OCI-LY7 (cell line): ENCODE data around the gene RAD50. TPM values are rescaled to one million over a fixed set of nuclear protein-coding genes. Genes with fewer than 3 reads are reported as not detected.

Experiments
- BruUV-seq: library from RNA; stranded (reverse); fragments of 400-500 nt; replicated peaks from 2 replicates; lab custom pipeline; 2021; lab: Mats Ljungman, UMichigan
- CTCF ChIA-PET: fragments of 300-600 bp; sonication (Branson Sonifier 250); formaldehyde crosslinking; loops from one replicate; lab custom pipeline; 2022; ENCODE audit warnings: antibody characterized with exemption; ENCODE audit not compliant: unreplicated experiment; lab: Charles Lee
- POLR2A ChIA-PET: fragments of 300-600 bp; sonication (Branson Sonifier 250); formaldehyde crosslinking; loops from one replicate; lab custom pipeline; 2022; ENCODE audit warnings: antibody characterized with exemption; lab: Charles Lee
- DNase-seq: peaks from one replicate; pipeline ENCODE4 v3.0.0-alpha.2; 2015; ENCODE audit warnings: low spot score
- H2AFZ ChIP-seq: fragments of 200-600 bp; sonication (generic), shearing (Covaris generic); 2 replicates; pipeline ENCODE4 v1.6.1; 2014; ENCODE audit warnings: mild to moderate bottlenecking, antibody characterized with exemption, low read length, moderate library complexity
- H3K27ac ChIP-seq: fragments of 200-600 bp; sonication (generic); 2 replicates; pipeline ENCODE4 v1.5.1; 2014; ENCODE audit warnings: mixed run types, low read depth, mild to moderate bottlenecking, moderate library complexity, low read length, inconsistent platforms; ENCODE audit not compliant: poor library complexity, severe bottlenecking
- H3K36me3 ChIP-seq: fragments of 200-600 bp; sonication (generic); 2 replicates; pipeline ENCODE4 v1.6.1; 2014; ENCODE audit warnings: mild to moderate bottlenecking, antibody characterized with exemption, low read length, moderate library complexity, mixed read lengths; ENCODE audit not compliant: insufficient read depth
- H3K4me1 ChIP-seq: fragments of 200-600 bp; sonication (generic); 2 replicates; pipeline ENCODE4 v1.5.1; 2014; ENCODE audit warnings: mild to moderate bottlenecking, low read length; ENCODE audit not compliant: insufficient read depth, poor library complexity, severe bottlenecking
- H3K4me2 ChIP-seq: fragments of 200-600 bp; sonication (generic); 2 replicates; pipeline ENCODE4 v1.6.1; 2014; ENCODE audit warnings: mild to moderate bottlenecking, low read length
- H3K4me3 ChIP-seq: fragments of 200-600 bp; sonication (generic); 2 replicates; pipeline ENCODE4 v1.5.1; 2014; ENCODE audit warnings: mild to moderate bottlenecking, low read depth, low read length; ENCODE audit not compliant: poor library complexity, severe bottlenecking
- H3K79me2 ChIP-seq: fragments of 200-600 bp; sonication (generic); 2 replicates; pipeline ENCODE4 v1.6.1; 2016; ENCODE audit warnings: low read depth, mild to moderate bottlenecking, low read length, moderate library complexity, mixed read lengths; ENCODE audit not compliant: insufficient read depth
- H3K9me2 ChIP-seq: fragments of 200-600 bp; sonication (generic); 2 replicates; pipeline ENCODE4 v1.6.1; 2016; ENCODE audit warnings: mild to moderate bottlenecking, low read length, mixed read lengths; ENCODE audit not compliant: insufficient read depth
- H3K9me3 ChIP-seq: fragments of 200-600 bp; sonication (generic); 2 replicates; pipeline ENCODE4 v1.6.1; 2014; ENCODE audit warnings: mild to moderate bottlenecking, mixed run types, low read length, mixed read lengths
- H4K20me1 ChIP-seq: fragments of 200-600 bp; sonication (generic); 2 replicates; pipeline ENCODE4 v1.6.1; 2014; ENCODE audit warnings: mild to moderate bottlenecking, antibody characterized with exemption, low read length, moderate library complexity, mixed read lengths; ENCODE audit not compliant: insufficient read depth
- EZH2phosphoT487 ChIP-seq: fragments of 200-600 bp; sonication (generic); IDR thresholded peaks from 2 replicates; pipeline ENCODE4 v1.6.1; 2018; ENCODE audit warnings: low read depth, borderline replicate concordance, mild to moderate bottlenecking, mixed run types, antibody characterized with exemption, low read length, moderate library complexity, mixed read lengths
- intact Hi-C: fragments of 100-400 bp; cut with micrococcal nuclease; formaldehyde crosslinking; loops from one replicate; pipeline ENCODE4 v1.10.0; 2022; ENCODE audit not compliant: unreplicated experiment
- total RNA-seq, 2 experiments: library from RNA; depleted of rRNA in 1 of 2; stranded (reverse); fragments of >200 nt in 1 of 2; shearing (Covaris generic) in 1 of 2; gene quantifications; 2 replicates each; pipeline ENCODE4 v1.2.3, GENCODE V29; 2014 to 2022
- TF ChIP-seq, protein P1 (sequence below): fragments of 200-600 bp; sonication (generic); conservative IDR thresholded peaks from 2 replicates; pipeline ENCODE4 v1.5.1; 2014; ENCODE audit warnings: mild to moderate bottlenecking, antibody characterized with exemption, low read length, moderate library complexity, mixed read lengths

Gene RAD50
- total RNA-seq, 2 experiments from 2014 or later: 24.0 to 59.8 TPM

DNA sequence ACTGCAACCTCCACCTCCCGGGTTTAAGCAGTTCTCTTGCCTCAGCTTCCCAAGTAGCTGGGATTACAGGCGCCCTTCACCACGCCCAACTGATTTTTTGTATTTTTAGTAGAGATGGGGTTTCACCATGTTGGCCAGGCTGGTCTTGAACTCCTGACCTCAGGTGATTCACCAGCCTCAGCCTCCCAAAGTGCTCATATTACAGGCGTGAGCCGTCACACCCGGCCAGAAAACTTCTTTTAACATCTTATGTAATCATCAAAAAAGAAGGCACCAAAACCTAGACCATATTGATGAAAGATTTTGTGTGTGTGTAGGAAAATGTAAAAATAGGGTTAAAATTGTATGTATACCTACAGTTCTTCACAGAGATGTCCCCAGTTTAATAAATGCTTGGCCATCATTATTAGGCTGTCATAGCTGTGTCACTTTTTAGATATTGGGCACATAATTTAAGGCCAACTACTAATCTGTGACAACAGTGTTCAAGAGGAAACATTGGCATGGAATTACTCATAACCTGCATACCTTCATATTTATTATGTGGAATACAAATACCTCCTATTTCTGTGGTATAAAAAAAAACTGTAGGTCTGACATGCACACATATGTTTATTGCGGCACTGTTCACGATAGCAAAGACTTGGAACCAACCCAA is 44.4 kb downstream of the RAD50 start:
- CTCF ChIA-PET: no interaction called here
- H3K9me2 ChIP-seq: no peaks in the 10 kb centered on the region
- H2AFZ ChIP-seq: no peak overlapping the region
- BruUV-seq: no TSS peak
- TF ChIP-seq, protein P1, sequence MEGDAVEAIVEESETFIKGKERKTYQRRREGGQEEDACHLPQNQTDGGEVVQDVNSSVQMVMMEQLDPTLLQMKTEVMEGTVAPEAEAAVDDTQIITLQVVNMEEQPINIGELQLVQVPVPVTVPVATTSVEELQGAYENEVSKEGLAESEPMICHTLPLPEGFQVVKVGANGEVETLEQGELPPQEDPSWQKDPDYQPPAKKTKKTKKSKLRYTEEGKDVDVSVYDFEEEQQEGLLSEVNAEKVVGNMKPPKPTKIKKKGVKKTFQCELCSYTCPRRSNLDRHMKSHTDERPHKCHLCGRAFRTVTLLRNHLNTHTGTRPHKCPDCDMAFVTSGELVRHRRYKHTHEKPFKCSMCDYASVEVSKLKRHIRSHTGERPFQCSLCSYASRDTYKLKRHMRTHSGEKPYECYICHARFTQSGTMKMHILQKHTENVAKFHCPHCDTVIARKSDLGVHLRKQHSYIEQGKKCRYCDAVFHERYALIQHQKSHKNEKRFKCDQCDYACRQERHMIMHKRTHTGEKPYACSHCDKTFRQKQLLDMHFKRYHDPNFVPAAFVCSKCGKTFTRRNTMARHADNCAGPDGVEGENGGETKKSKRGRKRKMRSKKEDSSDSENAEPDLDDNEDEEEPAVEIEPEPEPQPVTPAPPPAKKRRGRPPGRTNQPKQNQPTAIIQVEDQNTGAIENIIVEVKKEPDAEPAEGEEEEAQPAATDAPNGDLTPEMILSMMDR: no peak
- TF ChIP-seq EZH2phosphoT487: no peak
- no peak overlapping the region for H3K27ac ChIP-seq
- no peak for DNase-seq
- H3K36me3 ChIP-seq: peaks cover 88% of the 10 kb centered on the region
- H3K79me2 ChIP-seq: no peaks in the 10 kb centered on the region
- intact Hi-C loops: no loop called here
- POLR2A ChIA-PET: no interaction called here
- H3K9me3 ChIP-seq: no peaks in the 10 kb centered on the region
- no peaks in the 10 kb centered on the region for H4K20me1 ChIP-seq
- no peak overlapping the region for H3K4me2 ChIP-seq
- H3K4me1 ChIP-seq: no peaks in the 10 kb centered on the region
- H3K4me3 ChIP-seq: no peak overlapping the region

DNA sequence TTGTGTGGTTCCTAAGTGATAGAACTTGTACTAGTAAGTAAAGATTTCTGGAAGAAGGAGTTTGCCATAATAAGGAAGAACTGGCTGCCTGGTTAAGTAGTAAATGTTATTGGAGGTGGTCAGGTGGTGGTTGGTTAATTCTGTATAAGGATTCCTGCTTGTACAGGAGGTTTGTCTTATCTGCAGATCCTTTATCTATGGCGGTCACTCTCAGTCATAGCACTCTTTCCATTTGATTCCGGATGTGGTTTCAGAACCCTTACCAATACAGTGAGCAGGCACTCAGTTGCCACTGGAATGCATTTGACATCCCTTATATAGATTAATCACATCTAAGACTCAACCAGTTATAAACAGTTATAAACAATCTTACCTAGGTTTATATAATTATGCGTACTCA is 50.3 kb downstream of the RAD50 start:
- Histone ChIP-seq H3K4me1 (no peaks in the 10 kb centered on the region), H3K4me3 (no peak overlapping the region), H3K9me3 (no peaks in the 10 kb centered on the region), H3K27ac (no peak overlapping the region), H3K4me2 (no peak overlapping the region), H3K36me3 (peaks cover 88% of the 10 kb centered on the region), H3K9me2 (no peaks in the 10 kb centered on the region), H4K20me1 (no peaks in the 10 kb centered on the region), H2AFZ (no peak overlapping the region), H3K79me2 (no peaks in the 10 kb centered on the region)
- ChIA-PET CTCF (no interaction called here), POLR2A (interaction anchor here (0.9 to 1.2 kb wide), 2 partner anchors 10 to 31 kb away, joined by 3 to 4 read pairs; no protein-coding TSS in a partner anchor)
- intact Hi-C loops: no loop called here
- no TSS peak for BruUV-seq
- DNase-seq: no peak
- TF ChIP-seq, protein P1: no peak
- TF ChIP-seq EZH2phosphoT487: no peak

DNA sequence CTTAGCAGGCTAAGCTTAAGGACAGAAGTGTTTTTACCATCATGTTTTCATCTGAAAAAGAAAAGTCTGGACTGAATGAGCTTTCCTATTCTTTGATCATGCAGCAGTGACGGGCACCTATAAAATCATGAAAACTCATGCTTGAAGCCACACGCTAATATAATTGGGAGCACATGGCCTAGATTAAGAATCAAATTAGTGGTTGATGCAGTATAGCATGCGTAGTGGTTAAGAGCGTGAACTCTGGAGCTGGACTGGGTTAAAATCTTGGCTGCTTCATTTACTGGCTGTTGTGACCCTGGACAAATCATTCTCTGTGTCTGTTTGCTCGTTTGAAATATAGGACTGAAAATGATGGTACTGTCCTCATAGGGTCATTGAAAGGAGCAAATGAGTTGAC is 51.3 kb downstream of the RAD50 start:
- no peak overlapping the region for H3K27ac ChIP-seq
- DNase-seq: no peak
- peaks cover 90% of the 10 kb centered on the region for H3K36me3 ChIP-seq
- H4K20me1 ChIP-seq: no peaks in the 10 kb centered on the region
- BruUV-seq: no TSS peak
- ChIA-PET POLR2A (no interaction called here), CTCF (no interaction called here)
- H2AFZ ChIP-seq: no peak overlapping the region
- H3K4me1 ChIP-seq: no peaks in the 10 kb centered on the region
- no peak overlapping the region for H3K4me3 ChIP-seq
- TF ChIP-seq EZH2phosphoT487: no peak
- intact Hi-C loops: no loop called here
- H3K9me3 ChIP-seq: no peaks in the 10 kb centered on the region
- no peaks in the 10 kb centered on the region for H3K79me2 ChIP-seq
- no peaks in the 10 kb centered on the region for H3K9me2 ChIP-seq
- no peak overlapping the region for H3K4me2 ChIP-seq
